ENCODE results near the gene EGFL6.
"Not testable (repeated sequence)": the region's sequence is repeated elsewhere in the genome, so short reads cannot be mapped to it uniquely, and the experiment has no call there.

The EGFL6 gene

GRCh38 chrX:13590207-13590606, 20.8 kb downstream of the EGFL6 start:
- no peak for DNase-seq (ENCODE audit: extremely low read depth in 1 of 2, low read depth in 1 of 2)

DNA sequence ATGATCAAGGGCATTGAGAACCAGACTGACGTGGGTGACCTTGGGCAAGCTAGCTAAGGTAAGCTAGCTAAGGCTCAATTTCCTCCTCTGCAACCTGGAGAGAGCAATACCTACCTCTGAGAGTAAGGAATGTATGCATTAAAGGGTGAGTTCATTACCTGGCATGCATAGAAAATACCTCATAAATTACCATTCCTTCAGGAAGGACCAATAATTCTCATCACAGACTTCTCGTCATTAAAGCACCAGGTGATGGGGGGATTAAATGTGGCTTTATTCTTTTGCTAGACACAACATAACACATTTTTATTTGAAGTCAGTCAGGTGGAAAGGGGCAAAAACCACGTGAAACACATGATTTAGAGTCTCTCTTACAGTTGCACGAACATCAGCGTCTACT, 21.5 kb downstream of the EGFL6 start:
- no peak for DNase-seq (ENCODE audit: extremely low read depth in 1 of 2, low read depth in 1 of 2)

- no peak for DNase-seq (ENCODE audit: extremely low read depth in 1 of 2, low read depth in 1 of 2)
Observed at GRCh38 chrX:13597874-13598273, 28.5 kb downstream of the EGFL6 start.

DNA sequence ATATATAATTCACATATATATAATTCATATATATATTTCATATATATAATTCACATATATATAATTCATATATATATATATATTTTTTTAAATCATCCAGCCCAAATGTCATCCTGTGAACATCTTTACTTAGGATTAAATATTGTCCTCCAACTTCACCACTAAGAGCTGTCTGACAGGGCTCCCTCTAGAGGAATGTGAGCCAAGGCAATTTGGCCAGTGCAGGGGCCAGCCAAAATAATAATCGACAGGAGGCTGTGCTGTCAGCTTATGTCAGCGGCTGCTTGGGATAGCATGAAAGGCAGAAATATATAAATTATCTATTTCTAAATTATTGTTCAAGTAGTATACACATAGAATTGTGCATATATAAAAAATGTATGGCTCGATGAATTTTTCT, 29.5 kb downstream of the EGFL6 start:
- no peak for DNase-seq (ENCODE audit: extremely low read depth in 1 of 2, low read depth in 1 of 2)

DNA sequence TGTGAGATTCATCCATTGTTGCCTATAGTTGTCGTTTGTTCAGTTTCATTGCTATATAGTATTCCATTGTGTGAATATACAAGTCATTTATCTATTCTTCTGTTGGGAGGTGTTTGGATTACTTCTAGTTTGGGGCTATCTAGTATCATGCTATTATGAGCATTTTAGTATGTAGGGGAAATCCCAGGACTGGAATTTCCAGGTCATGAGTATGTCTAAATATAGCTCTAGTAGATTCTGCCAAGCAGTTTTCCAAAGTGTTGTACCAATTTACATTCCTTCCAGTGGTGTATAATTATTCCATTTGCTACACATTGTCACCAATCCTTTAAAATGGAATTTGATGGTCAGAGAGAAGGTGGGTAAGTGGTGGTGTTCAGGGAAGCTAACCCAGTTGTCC, 30.1 kb downstream of the EGFL6 start:
- no peak for DNase-seq (ENCODE audit: extremely low read depth in 1 of 2, low read depth in 1 of 2)

DNA sequence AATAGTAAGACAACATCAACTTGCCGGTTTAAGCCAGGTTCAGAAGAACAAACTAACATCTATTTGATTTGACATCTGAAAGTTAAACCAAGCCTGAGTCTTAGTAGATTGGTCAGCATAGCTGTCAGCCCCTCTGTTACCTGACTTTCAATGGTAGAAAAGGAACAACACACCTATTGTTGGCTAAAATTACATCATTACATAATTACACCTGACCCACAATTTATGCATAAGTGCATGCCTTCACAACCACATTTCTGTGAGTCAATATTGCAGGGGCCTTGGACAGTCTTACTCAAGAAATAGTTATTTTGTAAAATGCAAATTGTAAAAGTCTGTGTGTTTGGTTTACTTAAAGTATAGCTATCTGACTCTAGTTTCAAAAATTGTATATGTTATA, 36.2 kb downstream of the EGFL6 start:
- DNase-seq (ENCODE audit: extremely low read depth in 1 of 2, low read depth in 1 of 2), result no peak

DNA sequence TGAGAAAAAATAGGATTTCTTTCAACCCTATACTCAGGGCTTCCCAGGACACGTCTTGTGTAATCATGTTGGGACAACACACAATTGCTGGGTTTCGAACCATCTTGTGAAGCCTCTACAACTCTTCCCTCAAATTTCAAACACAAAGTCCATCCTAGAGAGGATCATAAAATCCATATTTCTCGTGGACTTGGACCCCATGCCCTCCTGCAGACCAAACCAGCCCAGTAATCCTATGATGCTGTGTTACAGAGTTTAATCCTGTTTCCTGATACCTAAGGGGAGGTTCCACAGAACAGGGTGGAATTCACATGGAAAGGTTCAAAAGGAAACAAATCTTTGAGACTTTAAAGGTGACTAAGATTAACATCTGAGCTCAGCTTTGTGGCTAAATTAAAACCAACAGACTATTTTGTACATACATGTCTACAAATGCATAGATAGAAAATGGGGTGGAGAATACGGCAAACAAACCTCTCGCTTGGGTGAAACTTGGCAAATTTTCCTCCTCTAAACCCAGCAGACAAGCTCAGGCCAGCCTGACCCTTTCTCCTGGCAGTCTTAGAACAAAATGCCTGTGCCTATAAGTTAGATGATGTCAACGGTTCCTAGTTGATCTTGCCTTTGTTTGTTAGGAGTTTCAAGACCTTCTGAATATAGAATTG, 38.1 kb downstream of the EGFL6 start:
- no peak for DNase-seq (ENCODE audit: extremely low read depth in 1 of 2, low read depth in 1 of 2)

- no peak for DNase-seq (ENCODE audit: extremely low read depth in 1 of 2, low read depth in 1 of 2)
Observed at GRCh38 chrX:13607996-13608365, 38.6 kb downstream of the EGFL6 start.

- no peak for DNase-seq (ENCODE audit: extremely low read depth in 1 of 2, low read depth in 1 of 2)
Observed at GRCh38 chrX:13614154-13614553, 44.8 kb downstream of the EGFL6 start.

GRCh38 chrX:13620207-13620606, 50.8 kb downstream of the EGFL6 start:
- no peak for DNase-seq (ENCODE audit: extremely low read depth in 1 of 2, low read depth in 1 of 2)

DNA sequence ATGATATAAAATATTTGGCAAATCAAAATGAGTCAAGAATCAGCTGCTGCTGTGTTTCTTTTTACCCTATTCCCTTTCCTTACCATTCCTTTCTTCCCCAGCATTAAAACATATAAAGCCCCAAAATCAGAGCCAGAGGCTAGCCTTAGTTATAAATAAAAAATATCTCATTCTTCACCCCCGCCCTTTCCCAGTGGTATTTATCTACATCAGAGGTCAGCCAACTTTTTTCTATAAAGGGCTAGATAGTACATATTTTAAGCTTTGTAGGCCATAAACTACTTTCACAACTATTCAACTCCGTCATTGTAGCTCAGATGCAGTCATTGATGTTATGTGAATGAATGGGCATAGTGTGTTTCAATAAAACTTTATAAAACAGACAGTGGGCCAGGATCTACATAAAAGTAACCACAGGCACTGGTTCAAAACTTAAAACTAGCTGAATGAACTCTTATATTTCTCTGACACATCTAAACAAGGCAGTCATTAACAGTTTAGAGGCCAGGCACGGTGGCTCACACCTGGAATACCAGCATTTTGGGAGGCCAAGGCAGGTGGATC, 53.1 kb downstream of the EGFL6 start:
- DNase-seq (ENCODE audit: extremely low read depth in 1 of 2, low read depth in 1 of 2), result no peak

- no peak for DNase-seq (ENCODE audit: extremely low read depth in 1 of 2, low read depth in 1 of 2)
Observed at GRCh38 chrX:13627306-13627705, 57.9 kb downstream of the EGFL6 start.

- DNase-seq (ENCODE audit: extremely low read depth in 1 of 2, low read depth in 1 of 2), result not testable (repeated sequence)
Observed at GRCh38 chrX:13637224-13637623, 67.8 kb downstream of the EGFL6 start.

- DNase-seq (ENCODE audit: extremely low read depth in 1 of 2, low read depth in 1 of 2), result no peak
Observed at GRCh38 chrX:13638021-13638420, 68.6 kb downstream of the EGFL6 start.

DNA sequence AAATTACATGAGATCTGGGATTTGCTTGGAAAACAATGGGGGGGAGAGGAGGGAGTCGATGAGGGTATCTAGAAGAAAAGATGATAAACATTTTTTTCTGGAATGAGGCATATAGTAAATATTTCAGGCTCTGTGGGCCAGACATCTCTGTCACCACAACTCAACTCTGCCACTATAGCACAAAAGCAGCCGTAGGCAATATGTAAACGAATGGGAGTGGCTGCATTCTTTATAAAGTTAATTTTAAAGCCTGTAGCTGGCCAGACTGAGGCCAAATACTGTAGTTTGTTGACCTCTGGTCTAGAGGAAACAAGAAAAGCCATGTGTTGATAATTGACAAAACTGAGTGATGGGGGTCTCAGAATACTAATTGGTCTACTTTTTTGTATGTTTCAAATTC, 69.4 kb downstream of the EGFL6 start:
- no peak for DNase-seq (ENCODE audit: extremely low read depth in 1 of 2, low read depth in 1 of 2)

DNA sequence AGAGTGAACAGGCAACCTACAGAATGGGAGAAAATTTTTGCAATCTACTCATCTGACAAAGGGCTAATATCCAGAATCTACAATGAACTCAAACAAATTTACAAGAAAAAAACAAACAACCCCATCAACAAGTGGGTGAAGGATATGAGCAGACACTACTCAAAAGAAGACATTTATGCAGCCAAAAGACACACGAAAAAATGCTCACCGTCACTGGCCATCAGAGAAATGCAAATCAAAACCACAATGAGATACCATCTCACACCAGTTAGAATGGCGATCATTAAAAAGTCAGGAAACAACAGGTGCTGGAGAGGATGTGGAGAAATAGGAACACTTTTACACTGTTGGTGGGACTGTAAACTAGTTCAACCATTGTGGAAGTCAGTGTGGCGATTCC, 72.3 kb downstream of the EGFL6 start:
- DNase-seq (ENCODE audit: extremely low read depth in 1 of 2, low read depth in 1 of 2), result not testable (repeated sequence)

- no peak for DNase-seq (ENCODE audit: extremely low read depth in 1 of 2, low read depth in 1 of 2)
Observed at GRCh38 chrX:13645464-13646153, 76.2 kb downstream of the EGFL6 start.

GRCh38 chrX:13646154-13646549, 76.8 kb downstream of the EGFL6 start:
- no peak for DNase-seq (ENCODE audit: extremely low read depth in 1 of 2, low read depth in 1 of 2)

GRCh38 chrX:13647709-13648212, 78.4 kb downstream of the EGFL6 start:
- peak in 1 of 2 donors; percentile 28 for DNase-seq (ENCODE audit: extremely low read depth in 1 of 2, low read depth in 1 of 2)

DNA sequence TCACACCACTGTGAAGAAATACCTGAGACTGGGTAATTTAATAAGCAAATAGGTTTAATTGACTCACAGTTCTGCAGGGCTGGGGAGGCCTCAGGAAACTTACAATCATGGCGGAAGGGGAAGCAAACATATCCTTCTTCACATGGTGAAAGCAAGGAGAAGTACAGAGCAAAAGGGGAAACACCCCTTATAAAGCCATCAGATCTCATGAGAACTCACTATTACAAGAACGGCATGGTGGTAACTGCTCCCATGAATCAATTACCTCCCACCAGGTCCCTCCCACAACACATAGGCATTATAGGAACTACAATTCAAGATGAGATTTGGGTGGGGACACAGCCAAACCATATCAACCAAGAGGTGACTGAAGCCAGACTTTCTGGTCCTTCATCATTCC, 78.9 kb downstream of the EGFL6 start:
- DNase-seq (ENCODE audit: extremely low read depth in 1 of 2, low read depth in 1 of 2), result not testable (repeated sequence)

- DNase-seq (ENCODE audit: extremely low read depth in 1 of 2, low read depth in 1 of 2), result no peak
Observed at GRCh38 chrX:13649838-13650237, 80.4 kb downstream of the EGFL6 start.

- DNase-seq (ENCODE audit: extremely low read depth in 1 of 2, low read depth in 1 of 2), result no peak
Observed at GRCh38 chrX:13650318-13650717, 80.9 kb downstream of the EGFL6 start.
